Left renal cortex interstitium (tissue), 4 donors: ENCODE measurements around the gene LYRM1. TPM values are rescaled to one million over a fixed set of nuclear protein-coding genes. Genes with fewer than 3 reads are reported as not detected.

Experiments
- DNase-seq, 4 donors: peaks; one replicate each; pipeline ENCODE4 v3.0.0-alpha.2; 2013; ENCODE audit warnings: low read depth in 4 of 4, low spot score in 2 of 4, missing footprints in 1 of 4
- polyA plus RNA-seq, 4 donors: library from polyadenylated mRNA; unstranded; fragments of 120-200 nt; gene quantifications; one replicate each; pipeline ENCODE4 v1.2.1, GENCODE V29; 2013; ENCODE audit not compliant: insufficient read length in 4 of 4

Gene LYRM1
- polyA plus RNA-seq, 4 donors, result 45.1 to 53.7 (median 47.4) TPM

- DNase-seq, result no peak
These were observed 481 bp downstream of the LYRM1 start for GRCh38 chr16:20901068-20901435.

DNA sequence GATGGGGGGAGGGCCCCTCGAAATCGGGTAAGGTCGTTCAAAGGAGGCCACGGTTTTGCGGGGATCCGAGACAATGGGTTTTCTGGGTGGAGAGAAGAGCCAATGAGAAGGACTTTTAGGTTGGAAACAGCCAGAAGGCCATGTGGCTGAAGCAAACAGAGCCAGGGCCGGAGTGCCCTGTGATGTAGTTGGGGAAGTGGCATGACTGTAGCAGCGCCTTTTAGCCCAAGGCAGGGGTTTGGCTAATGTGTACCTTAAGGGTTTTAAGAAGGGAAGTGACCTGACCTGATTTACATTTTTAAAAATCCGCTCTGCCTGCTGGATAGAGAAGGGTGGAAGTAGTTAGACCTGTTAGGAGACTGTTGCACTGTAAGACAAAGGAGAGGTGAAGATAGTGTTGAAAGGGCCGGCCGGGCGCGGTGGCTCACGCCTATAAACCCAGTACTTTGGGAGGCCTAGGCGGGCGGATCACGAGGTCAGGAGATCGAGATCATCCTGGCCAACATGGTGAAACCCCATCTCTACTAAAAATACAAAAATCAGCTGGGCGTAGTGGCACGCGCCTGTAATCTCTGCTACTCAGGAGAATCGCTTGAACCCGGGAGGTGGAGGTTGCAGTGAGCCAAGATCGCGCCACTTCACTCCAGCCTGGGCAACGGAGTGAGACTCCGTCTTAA lies 1.0 kb downstream of the LYRM1 start:
- DNase-seq, result no peak

GRCh38 chr16:20902426-20902825 lies 1.9 kb downstream of the LYRM1 start:
- no peak for DNase-seq

- DNase-seq, result no peak
These were observed 2.7 kb downstream of the LYRM1 start for GRCh38 chr16:20903116-20903898.

- no peak for DNase-seq
These were observed 3.4 kb downstream of the LYRM1 start for GRCh38 chr16:20903899-20904506.

GRCh38 chr16:20904507-20905081 lies 4.0 kb downstream of the LYRM1 start:
- DNase-seq, result no peak

DNA sequence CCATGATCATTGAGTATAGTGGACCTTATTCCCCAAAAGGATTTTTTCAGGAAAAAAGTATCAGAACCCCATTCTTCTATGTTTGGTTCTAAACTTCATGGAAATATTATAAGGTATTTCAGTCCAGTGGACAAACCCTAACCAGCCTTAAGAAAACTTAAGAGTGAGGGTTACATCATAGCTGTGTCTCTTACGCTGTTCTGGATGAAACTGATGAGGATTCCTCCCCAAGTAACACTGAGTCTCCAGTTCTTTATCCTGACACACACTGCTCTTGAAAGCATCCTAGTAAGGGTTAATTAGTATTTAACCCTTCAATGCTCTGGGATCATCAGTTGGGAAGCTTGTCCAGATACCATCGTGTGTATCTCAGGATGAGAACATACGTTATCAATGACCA lies 5.0 kb downstream of the LYRM1 start:
- no peak for DNase-seq

DNA sequence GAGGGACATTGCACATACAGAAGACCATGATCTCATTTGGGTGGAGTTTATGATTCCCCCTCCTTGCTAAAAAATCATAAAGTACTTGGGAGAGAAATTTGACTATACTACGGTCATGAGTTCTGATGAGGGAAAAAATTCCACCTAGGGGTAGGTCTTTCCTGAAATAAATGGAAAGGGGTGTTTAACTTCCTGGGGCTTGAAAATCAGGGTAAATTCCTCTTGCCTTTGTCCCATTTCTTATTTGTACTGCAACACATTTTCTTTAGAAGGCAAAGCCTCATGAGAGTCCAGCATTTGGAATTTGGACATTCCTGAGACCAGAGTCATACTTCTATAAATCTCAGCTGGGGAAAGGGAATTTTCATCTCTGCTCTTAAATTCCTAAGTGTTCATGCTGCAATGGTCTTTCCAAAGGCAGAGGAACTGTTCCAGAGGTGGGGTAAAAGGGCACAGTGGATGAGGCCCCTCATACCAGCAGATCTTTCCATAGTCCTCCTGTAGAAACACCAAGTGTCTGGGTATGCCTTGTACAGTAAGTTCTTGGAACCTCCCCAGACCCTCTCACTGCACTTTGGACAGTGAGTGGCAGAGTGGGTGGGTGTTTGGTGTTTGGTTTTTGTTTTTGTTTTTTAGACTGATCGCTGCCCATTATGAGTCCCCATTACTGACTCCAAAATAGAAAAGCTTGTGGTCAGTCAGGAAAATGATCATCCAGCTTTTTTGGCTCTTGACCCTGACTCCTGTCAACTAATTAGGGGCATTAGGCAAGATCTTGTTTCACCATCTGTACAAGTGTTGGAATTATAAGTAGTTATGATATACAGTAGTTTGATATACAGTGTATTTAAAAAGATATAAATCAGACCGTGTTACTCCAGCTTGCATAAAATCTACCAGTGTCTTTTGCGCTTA lies 6.0 kb downstream of the LYRM1 start:
- DNase-seq, result peak in 1 of 4 donors; percentile 37

- DNase-seq, result no peak
These were observed 10.3 kb downstream of the LYRM1 start for GRCh38 chr16:20910781-20911321.

DNA sequence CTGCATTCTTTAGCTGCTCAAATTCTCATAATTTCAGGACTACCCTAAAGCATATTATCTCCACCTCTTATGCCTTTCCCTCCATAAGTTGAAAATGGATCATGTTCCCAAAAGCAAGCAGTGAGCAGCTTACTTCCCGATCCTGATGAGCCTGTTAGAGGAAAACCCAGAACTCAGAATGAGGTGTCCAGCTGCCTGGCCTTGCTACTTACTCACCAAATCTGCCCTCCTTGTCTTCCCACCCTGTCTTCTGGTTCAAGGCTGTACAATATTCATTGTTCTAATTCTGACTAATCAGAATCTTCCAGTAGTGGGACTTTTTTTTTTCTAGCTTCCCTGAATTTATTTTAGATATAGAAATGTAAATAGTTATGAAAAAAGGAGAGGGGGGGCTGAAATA lies 10.8 kb downstream of the LYRM1 start:
- no peak for DNase-seq

GRCh38 chr16:20916289-20916688 lies 15.7 kb downstream of the LYRM1 start:
- no peak for DNase-seq

- no peak for DNase-seq
These were observed 16.4 kb downstream of the LYRM1 start for GRCh38 chr16:20916942-20917341.

DNA sequence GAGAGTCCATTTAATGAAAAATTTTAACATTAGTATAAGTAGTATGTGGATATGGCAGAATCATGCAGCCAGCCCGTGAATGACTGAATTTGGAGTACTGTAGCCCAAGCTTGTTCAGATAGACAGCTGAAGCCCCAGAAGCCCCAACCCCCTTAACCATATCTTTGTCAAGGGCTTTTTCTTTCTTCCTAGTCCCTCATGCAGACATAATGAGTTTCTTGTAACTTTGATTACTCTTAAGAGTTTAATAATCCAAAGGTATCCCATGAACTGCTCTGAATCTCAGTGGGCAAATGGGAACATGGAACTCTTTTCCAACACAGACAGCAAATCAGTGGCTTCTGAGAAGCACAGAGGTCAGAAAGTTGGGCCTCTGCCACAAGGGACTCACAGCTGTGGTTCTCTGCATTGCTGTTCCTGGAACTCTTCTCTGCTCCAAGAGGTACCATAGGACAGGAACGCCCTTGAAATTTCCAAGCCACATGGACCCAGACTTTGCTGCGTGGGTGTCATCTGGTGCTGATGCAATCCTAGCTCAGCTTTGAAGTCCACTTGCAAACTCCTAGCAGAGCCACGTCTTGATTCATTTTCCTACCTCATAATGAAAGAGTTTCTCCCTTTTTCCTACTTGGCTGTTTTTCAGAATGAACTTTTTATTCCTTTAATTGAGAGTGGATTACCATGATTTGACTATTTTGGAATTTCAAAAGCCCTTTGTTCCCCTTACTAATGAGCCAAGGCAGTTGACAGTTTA lies 18.1 kb downstream of the LYRM1 start:
- no peak for DNase-seq

DNA sequence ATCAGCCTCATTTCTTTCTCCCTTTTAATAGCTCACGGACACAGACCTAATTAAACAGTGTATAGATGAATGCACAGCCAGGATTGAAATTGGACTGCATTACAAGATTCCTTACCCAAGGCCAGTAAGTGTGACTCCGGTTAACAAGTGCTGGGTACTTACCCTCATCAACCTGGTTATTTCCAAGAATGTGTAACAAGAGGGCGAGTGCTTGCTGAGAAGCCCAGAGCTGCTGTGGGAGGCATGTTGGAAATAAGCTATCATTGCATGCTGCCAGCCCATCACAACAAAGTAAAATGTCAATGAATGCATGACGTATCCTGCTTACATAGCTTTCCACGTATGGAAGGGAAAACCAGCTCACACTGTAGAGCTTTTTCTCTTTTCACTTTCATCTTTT lies 19.5 kb downstream of the LYRM1 start:
- DNase-seq, result no peak

GRCh38 chr16:20920799-20921198 lies 20.2 kb downstream of the LYRM1 start:
- DNase-seq, result no peak

- no peak for DNase-seq
These were observed 23.3 kb downstream of the LYRM1 start for GRCh38 chr16:20923876-20924275.

- no peak for DNase-seq
These were observed 25.2 kb downstream of the LYRM1 start for GRCh38 chr16:20925751-20926150.

DNA sequence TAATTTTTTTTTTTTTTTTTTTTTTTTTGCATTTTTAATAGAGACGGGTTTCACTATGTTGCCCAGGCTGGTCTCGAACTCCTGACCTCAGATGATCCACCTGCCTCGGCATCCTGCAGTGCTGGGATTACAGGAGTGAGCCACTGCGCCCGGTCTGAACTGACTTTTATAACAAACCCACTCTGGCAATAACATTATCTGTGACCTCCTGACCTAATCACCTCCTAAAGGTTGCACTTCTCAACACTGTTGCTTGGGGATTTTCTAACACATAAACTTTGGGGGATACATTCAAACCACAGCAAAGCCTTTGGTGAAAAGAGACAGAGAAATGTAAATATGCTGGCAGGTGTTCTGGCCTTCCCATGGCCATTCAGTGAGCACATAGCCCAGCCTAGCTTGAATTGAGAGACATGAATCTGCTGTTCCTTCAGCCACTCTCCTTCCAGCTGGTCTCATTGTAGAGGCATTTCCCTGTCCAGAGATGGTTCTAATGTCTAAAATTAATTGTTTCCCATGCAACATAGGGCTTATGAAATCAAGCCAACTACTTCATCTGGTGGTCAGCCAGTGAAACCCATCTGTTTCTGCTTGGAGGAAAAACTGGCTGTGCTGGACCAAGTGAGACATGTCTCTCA lies 28.3 kb downstream of the LYRM1 start:
- DNase-seq, result no peak
